GM12891 (cell line): ENCODE measurements around the gene MBNL2.

ENCODE experiments used
- DNase-seq: peaks from one replicate; pipeline ENCODE4 v3.0.0; 2011; ENCODE audit warnings: low spot score; ENCODE audit not compliant: insufficient read length
- FAIRE-seq: peaks from 2 replicates; lab custom pipeline; 2011; peaks lifted over from hg19 to GRCh38; lab: Jason Lieb, UNC
- PAX5 ChIP-seq: IDR thresholded peaks from 2 replicates; pipeline ENCODE4 v1.6.1; 2011; ENCODE audit warnings: low read length, moderate library complexity, mild to moderate bottlenecking; ENCODE audit not compliant: insufficient read depth, severe bottlenecking
- POLR2A ChIP-seq: IDR thresholded peaks from 2 replicates; pipeline ENCODE4 v1.6.1; 2011; ENCODE audit warnings: low read depth, low read length, control low read depth
- POLR2AphosphoS5 ChIP-seq: IDR thresholded peaks from 2 replicates; pipeline ENCODE4 v1.6.1; 2011; ENCODE audit warnings: low read depth, low read length, control low read depth
- POU2F2 ChIP-seq: IDR thresholded peaks from 2 replicates; pipeline ENCODE4 v1.6.1; 2011; ENCODE audit warnings: low read depth, mild to moderate bottlenecking, control low read depth, low read length, moderate library complexity
- SPI1 ChIP-seq: IDR thresholded peaks from 2 replicates; pipeline ENCODE4 v1.6.1; 2011; ENCODE audit warnings: low read depth, low read length, control low read depth
- TAF1 ChIP-seq: IDR thresholded peaks from 2 replicates; pipeline ENCODE4 v1.6.1; 2011; ENCODE audit warnings: low read depth, low read length, control low read depth

Gene MBNL2

GRCh38 chr13:97338571-97338970 is 116.4 kb downstream of the MBNL2 start:
- no peak for TF ChIP-seq POLR2AphosphoS5
- TF ChIP-seq TAF1: no peak
- no peak for TF ChIP-seq POU2F2
- TF ChIP-seq POLR2A: no peak
- TF ChIP-seq SPI1: no peak
- no peak for TF ChIP-seq PAX5
- FAIRE-seq: no peak
- DNase-seq: no peak

GRCh38 chr13:97339019-97339987 is 117.2 kb downstream of the MBNL2 start:
- TF ChIP-seq SPI1 (no peak), PAX5 (no peak)
- DNase-seq: no peak
- FAIRE-seq: peak; percentile 92

DNA sequence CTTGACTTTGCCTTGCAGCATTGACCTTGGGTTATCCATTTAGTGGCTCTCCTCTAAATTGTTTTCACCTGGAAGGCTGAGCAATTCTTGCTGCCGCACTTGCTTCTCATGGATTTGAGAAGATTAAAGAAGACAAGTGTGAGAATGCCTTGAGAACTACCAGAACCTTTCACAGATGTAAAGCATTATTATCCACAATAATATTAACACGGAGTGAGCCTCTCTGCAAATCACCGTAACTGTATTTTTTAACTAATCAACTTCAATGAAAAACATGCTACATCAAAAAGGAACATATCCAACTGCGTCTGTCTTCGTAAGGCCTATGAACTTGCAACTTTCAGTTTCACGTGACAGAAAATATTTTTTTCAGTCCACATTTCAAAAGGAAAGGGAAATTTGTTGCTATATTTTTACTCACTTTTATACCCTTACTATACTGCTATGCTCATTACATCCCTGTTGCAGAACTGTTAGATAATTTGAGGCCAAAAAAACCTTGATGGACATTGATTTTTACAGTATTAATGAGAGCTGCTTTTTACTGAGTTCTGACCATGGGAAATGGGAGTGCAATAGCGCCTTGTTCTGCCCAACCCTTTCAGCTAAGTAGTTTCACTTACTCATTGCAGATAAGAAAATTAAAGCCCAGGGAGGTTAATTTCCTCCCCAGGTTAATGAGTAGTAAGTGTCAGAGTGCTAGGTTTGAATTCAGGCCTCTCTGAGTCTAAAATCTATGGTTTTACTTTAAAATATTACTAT is 118.0 kb downstream of the MBNL2 start:
- no peak for FAIRE-seq
- DNase-seq: no peak

DNA sequence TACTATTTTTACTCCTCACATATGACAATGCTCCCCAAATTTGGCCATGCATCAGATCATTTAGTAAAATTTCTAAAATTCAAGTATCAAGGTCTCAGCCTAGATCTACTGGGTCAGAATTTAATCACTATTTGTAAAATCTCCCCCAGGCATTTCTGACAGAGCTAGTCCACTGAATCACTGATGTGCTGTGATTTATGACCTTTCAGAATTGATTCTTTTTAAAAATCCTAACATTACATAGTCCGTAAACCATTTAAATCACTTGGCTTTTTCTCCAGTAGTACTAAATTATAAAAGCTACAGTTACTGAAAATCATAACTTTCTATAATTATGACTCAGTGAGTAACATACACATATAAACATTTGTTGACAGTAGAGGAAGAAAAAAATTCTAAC is 119.0 kb downstream of the MBNL2 start:
- TF ChIP-seq POLR2AphosphoS5 (no peak), POLR2A (no peak), PAX5 (no peak), SPI1 (no peak), POU2F2 (no peak), TAF1 (no peak)
- DNase-seq (no peak), FAIRE-seq (no peak)

More for the DNA sequence above, 118.0 kb downstream of the MBNL2 start:
- no peak for TF ChIP-seq SPI1
- no peak for TF ChIP-seq POU2F2
- no peak for TF ChIP-seq TAF1
- no peak for TF ChIP-seq POLR2A
- TF ChIP-seq PAX5: no peak
- TF ChIP-seq POLR2AphosphoS5: no peak

GRCh38 chr13:97342136-97342535 is 120.0 kb downstream of the MBNL2 start:
- no peak for TF ChIP-seq SPI1
- TF ChIP-seq POLR2A: no peak
- TF ChIP-seq POU2F2: no peak
- no peak for TF ChIP-seq TAF1
- TF ChIP-seq POLR2AphosphoS5: no peak
- no peak for TF ChIP-seq PAX5
- FAIRE-seq: no peak

GRCh38 chr13:97342936-97343335 is 120.8 kb downstream of the MBNL2 start:
- no peak for FAIRE-seq
- TF ChIP-seq PAX5 (no peak), POLR2A (no peak), TAF1 (no peak), SPI1 (no peak), POLR2AphosphoS5 (no peak), POU2F2 (no peak)
- DNase-seq: no peak

More at GRCh38 chr13:97342136-97342535, 120.0 kb downstream of the MBNL2 start:
- DNase-seq: no peak

DNA sequence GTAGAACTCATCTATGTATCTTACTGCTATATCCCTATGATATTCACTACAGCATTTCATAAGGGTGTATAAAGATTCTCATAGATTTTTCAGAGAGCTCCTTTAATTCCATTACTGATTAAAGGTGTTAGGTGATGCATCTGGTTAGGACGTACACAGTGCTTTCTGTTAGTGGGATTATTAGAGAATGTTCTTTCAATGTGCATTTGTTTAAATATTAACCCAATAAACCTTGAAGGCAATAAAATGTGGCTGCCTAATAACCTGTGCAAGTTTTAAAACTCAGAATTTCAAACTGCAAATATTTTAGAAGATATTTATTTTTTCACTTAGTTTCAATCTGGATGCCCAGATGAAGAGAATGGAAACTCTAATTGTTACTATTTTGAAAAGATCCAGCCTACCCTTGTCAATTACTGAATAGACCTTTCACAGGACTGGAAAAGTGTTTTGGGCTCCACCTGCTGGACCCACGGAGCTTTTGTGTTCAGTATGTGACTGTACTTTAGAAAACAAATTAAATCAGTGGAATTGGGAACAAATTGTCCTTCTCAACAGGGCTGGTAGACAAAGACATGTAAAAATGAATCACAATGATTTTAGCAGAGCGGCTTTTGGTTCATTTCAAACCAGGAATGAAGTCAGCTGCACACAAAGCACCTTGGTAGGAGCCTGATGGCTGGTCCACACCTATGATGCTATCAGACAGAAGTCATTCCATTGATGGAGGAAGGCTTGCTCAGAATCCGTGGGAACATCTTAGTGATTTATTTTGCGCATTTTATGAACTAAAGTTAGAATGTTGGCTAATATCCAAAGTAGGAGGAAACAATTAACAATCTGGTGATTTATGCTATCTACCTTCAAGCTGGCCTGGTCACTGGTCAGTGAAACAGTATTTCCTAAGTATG is 122.4 kb downstream of the MBNL2 start:
- FAIRE-seq (peak; percentile 69), DNase-seq (no peak)
- TF ChIP-seq POLR2A: no peak
- TF ChIP-seq SPI1: no peak
- no peak for TF ChIP-seq TAF1
- no peak for TF ChIP-seq POLR2AphosphoS5
- no peak for TF ChIP-seq PAX5
- no peak for TF ChIP-seq POU2F2

DNA sequence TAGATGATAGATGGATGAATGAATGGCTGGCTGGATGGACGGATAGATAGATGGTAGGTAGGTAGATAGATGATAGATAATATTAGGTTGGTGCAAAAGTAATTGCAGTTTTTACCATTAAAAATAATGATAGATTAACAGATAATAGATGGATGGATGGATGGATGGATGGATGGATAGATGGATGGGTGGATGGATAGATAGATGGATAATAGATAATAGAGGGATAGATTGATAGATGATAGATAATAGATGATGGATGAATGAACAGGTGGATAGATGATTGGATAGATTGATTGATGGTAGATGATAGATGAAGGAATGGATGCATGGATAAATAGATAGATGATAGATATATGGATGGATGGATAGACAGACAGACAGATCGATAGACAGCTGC is 124.0 kb downstream of the MBNL2 start:
- no peak for TF ChIP-seq POU2F2
- no peak for TF ChIP-seq POLR2A
- no peak for TF ChIP-seq SPI1
- no peak for TF ChIP-seq POLR2AphosphoS5
- TF ChIP-seq PAX5: no peak
- no peak for TF ChIP-seq TAF1
- FAIRE-seq (no peak), DNase-seq (no peak)

DNA sequence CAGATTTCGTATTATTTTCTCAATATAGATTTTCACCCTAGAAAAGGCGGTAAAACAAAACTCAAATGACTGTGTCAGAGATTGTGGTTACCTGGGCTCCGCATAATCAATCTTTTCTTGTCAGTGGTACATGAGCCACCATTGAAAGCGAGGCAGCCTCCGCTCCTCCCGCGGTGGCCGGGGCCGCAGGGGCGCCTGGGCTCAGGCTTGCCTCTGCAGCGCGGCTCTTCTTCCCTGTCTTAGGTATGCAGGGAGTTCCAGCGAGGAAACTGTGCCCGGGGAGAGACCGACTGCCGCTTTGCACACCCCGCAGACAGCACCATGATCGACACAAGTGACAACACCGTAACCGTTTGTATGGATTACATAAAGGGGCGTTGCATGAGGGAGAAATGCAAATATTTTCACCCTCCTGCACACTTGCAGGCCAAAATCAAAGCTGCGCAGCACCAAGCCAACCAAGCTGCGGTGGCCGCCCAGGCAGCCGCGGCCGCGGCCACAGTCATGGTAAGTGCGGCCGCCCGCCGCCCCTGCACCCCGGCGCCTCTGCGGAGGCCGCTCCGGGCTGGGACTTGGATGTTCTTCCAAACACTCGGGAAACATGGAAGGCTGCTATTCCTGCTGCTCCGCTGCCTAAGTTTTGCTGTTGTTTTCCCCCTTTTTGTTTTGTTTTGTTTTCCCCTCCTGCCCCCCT is 124.6 kb downstream of the MBNL2 start:
- FAIRE-seq (no peak), DNase-seq (no peak)
- no peak for TF ChIP-seq TAF1
- no peak for TF ChIP-seq SPI1
- no peak for TF ChIP-seq POLR2A
- no peak for TF ChIP-seq POLR2AphosphoS5
- no peak for TF ChIP-seq PAX5
- no peak for TF ChIP-seq POU2F2
